Measurements from ENCODE around the gene SIL1. TPM values are rescaled to one million over a fixed set of nuclear protein-coding genes. Genes with fewer than 3 reads are reported as not detected.

Gene SIL1
- total and polyA plus RNA-seq, 10 donors, result 23.4 to 42.3 (median 32.6) TPM

GRCh38 chr5:139204196-139204595, 6.0 kb upstream of the SIL1 start:
- Histone ChIP-seq H3K9me3 (no peaks in the 10 kb centered on the region), H3K4me3 (no peak overlapping the region), H3K36me3 (no peaks in the 10 kb centered on the region), H3K4me1 (peaks cover 0 to 3% (median 0%) of the 10 kb centered on the region in 6 donors), H3K27ac (no peak overlapping the region), H3K27me3 (replicated peaks in 1 of 7) (no peaks in the 10 kb centered on the region)
- intact Hi-C loops (cut with DNase I; ENCODE audit: low total_unique reads), result no loop called here
- TF ChIP-seq, protein P1, sequence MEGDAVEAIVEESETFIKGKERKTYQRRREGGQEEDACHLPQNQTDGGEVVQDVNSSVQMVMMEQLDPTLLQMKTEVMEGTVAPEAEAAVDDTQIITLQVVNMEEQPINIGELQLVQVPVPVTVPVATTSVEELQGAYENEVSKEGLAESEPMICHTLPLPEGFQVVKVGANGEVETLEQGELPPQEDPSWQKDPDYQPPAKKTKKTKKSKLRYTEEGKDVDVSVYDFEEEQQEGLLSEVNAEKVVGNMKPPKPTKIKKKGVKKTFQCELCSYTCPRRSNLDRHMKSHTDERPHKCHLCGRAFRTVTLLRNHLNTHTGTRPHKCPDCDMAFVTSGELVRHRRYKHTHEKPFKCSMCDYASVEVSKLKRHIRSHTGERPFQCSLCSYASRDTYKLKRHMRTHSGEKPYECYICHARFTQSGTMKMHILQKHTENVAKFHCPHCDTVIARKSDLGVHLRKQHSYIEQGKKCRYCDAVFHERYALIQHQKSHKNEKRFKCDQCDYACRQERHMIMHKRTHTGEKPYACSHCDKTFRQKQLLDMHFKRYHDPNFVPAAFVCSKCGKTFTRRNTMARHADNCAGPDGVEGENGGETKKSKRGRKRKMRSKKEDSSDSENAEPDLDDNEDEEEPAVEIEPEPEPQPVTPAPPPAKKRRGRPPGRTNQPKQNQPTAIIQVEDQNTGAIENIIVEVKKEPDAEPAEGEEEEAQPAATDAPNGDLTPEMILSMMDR (IDR thresholded peaks at IDR 0.05 in 8 of 11, conservative IDR thresholded peaks at IDR 0.05 in 3 of 11), result no peak
- TF ChIP-seq POLR2A (IDR thresholded peaks at IDR 0.05), result no peak
- no peak for TF ChIP-seq POLR2AphosphoS5 (IDR thresholded peaks at IDR 0.05)
- DNase-seq, result no peak
- WGBS, 5 donors, result 42 to 89% (median 74%) methylated on average over 2 of the region's 2 CpGs

DNA sequence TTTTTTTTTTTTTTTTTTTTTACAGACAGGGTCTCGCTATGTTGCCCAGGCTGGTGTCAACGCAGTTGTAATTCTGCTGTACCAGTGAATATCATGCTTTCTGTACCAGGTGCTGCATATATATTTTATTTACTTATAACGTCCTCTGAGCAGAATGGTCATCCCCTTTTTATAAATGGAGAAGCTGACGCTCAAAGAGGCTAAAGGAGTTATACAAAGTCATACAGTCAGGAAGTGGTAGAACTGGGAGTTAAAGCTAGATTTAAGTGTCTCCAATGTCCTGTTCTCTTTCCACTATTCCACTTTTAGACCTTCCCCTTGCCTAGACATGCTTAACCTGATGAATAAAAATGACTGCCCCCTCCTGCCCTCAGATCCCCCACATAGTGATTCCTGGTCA, 1.2 kb upstream of the SIL1 start:
- Histone ChIP-seq H3K9me3 (no peaks in the 10 kb centered on the region), H3K4me1 (peaks cover 0 to 40% (median 24%) of the 10 kb centered on the region in 6 donors), H3K27me3 (replicated peaks in 1 of 7) (no peaks in the 10 kb centered on the region), H3K36me3 (no peaks in the 10 kb centered on the region), H3K4me3 (no peak overlapping the region), H3K27ac (peak overlapping the region in 2 of 8 donors; percentile 8 to 94)
- no peak for DNase-seq
- 74 to 90% (median 79%) methylated on average over 4 of the region's 4 CpGs for WGBS, 5 donors
- TF ChIP-seq POLR2AphosphoS5 (IDR thresholded peaks at IDR 0.05) (no peak), POLR2A (IDR thresholded peaks at IDR 0.05) (no peak)
- TF ChIP-seq, protein P1 (IDR thresholded peaks at IDR 0.05 in 8 of 11, conservative IDR thresholded peaks at IDR 0.05 in 3 of 11), result no peak
- intact Hi-C loops (cut with DNase I; ENCODE audit: low total_unique reads), result no loop called here

GRCh38 chr5:139196296-139196956, 1.7 kb downstream of the SIL1 start:
- H3K27me3 ChIP-seq (replicated peaks in 1 of 7), result no peaks in the 10 kb centered on the region
- WGBS, 5 donors, result 52 to 69% (median 58%) methylated on average over 5 of the region's 5 CpGs
- peaks cover 0 to 4% (median 0%) of the 10 kb centered on the region in 6 donors for H3K36me3 ChIP-seq
- H3K4me3 ChIP-seq, result peak overlapping the region in 1 of 8 donors; percentile 7
- DNase-seq, result no peak
- intact Hi-C loops (cut with DNase I; ENCODE audit: low total_unique reads), result no loop called here
- no peak for TF ChIP-seq POLR2A (IDR thresholded peaks at IDR 0.05)
- no peak for TF ChIP-seq POLR2AphosphoS5 (IDR thresholded peaks at IDR 0.05)
- TF ChIP-seq, protein P1 (IDR thresholded peaks at IDR 0.05 in 8 of 11, conservative IDR thresholded peaks at IDR 0.05 in 3 of 11), result no peak
- H3K4me1 ChIP-seq, result peaks cover 0 to 40% (median 24%) of the 10 kb centered on the region in 6 donors
- peak overlapping the region in 6 of 8 donors; percentile 41 to 94 (median 81) for H3K27ac ChIP-seq
- no peaks in the 10 kb centered on the region for H3K9me3 ChIP-seq

GRCh38 chr5:139194486-139194885, 3.7 kb downstream of the SIL1 start:
- Histone ChIP-seq H3K27ac (no peak overlapping the region), H3K36me3 (peaks cover 0 to 4% (median 0%) of the 10 kb centered on the region in 6 donors), H3K27me3 (replicated peaks in 1 of 7) (no peaks in the 10 kb centered on the region), H3K9me3 (no peaks in the 10 kb centered on the region), H3K4me1 (peaks cover 0 to 50% (median 30%) of the 10 kb centered on the region in 6 donors), H3K4me3 (no peak overlapping the region)
- WGBS, 5 donors, result 87 to 99% (median 97%) methylated on average over 3 of the region's 3 CpGs
- TF ChIP-seq POLR2AphosphoS5 (IDR thresholded peaks at IDR 0.05), result no peak
- intact Hi-C loops (cut with DNase I; ENCODE audit: low total_unique reads), result no loop called here
- no peak for DNase-seq

All from spleen (tissue), 11 donors.